K562 (cell line): ENCODE measurements around the gene HIVEP2.

Source experiments
- KAT2B ChIP-seq: IDR thresholded peaks from one replicate; pipeline ENCODE4 v1.6.1; 2012; ENCODE audit warnings: low read depth, mild to moderate bottlenecking, control low read depth, inconsistent platforms, low read length, moderate library complexity
- MAFK ChIP-seq: IDR thresholded peaks from 2 replicates; pipeline ENCODE4 v1.6.1; 2011; ENCODE audit warnings: low read length, improper control_type of control experiment
- MYC ChIP-seq, 2 experiments: fragments of 250-450 bp in 1 of 2; sonication (Bioruptor Pico) in 1 of 2; IDR thresholded peaks; 2 replicates each; pipeline versions ENCODE4 v1.5.1 to v1.6.1; 2012 to 2021; ENCODE audit warnings: low read depth in 2 of 2, borderline replicate concordance in 1 of 2, improper control_type of control experiment in 1 of 2, low read length in 1 of 2, mild to moderate bottlenecking in 1 of 2, moderate library complexity in 1 of 2
- NFE2 ChIP-seq: IDR thresholded peaks from 2 replicates; pipeline ENCODE4 v1.6.1; 2014; ENCODE audit warnings: antibody characterized with exemption, low read depth
- POLR2A ChIP-seq: fragments of 450-650 bp; conservative IDR thresholded peaks from 2 replicates; pipeline ENCODE4 v1.6.1; 2016
- RFX7 ChIP-seq: fragments of 250-450 bp; sonication (Bioruptor Pico); IDR thresholded peaks from 2 replicates; pipeline ENCODE4 v1.5.1; 2021; ENCODE audit warnings: mild to moderate bottlenecking
- SAFB2 ChIP-seq: fragments of 200-400 bp; formaldehyde crosslinking; IDR thresholded peaks from 2 replicates; pipeline ENCODE4 v1.6.1; 2018; ENCODE audit warnings: borderline replicate concordance, low read length, low read depth, moderate library complexity; ENCODE audit not compliant: severe bottlenecking
- ZNF12 ChIP-seq: sonication (generic); formaldehyde crosslinking; IDR thresholded peaks from 2 replicates; pipeline ENCODE4 v1.4.0; 2020; ENCODE audit warnings: mild to moderate bottlenecking, missing genetic modification reagents
- ZNF77 ChIP-seq: fragments of 250-450 bp; sonication (Bioruptor Pico); IDR thresholded peaks from 2 replicates; pipeline ENCODE4 v1.5.0; 2020
- TF ChIP-seq, protein P1 (sequence below), 3 experiments: IDR thresholded peaks in 2 of 3; conservative IDR thresholded peaks in 1 of 3; 2 replicates each; pipeline ENCODE4 v1.5.1; 2011 to 2012; ENCODE audit warnings: low read length in 3 of 3, mild to moderate bottlenecking in 3 of 3, control low read depth in 2 of 3, improper control_type of control experiment in 1 of 3, inconsistent platforms in 1 of 3, low read depth in 1 of 3, mixed read lengths in 1 of 3, moderate library complexity in 1 of 3; ENCODE audit not compliant: insufficient read depth in 2 of 3
- TF ChIP-seq, protein P2 (sequence below): fragments of 250-450 bp; sonication (Bioruptor Pico); IDR thresholded peaks from 2 replicates; pipeline ENCODE4 v1.4.0; 2020; ENCODE audit warnings: mild to moderate bottlenecking, moderate library complexity, borderline replicate concordance

DNA sequence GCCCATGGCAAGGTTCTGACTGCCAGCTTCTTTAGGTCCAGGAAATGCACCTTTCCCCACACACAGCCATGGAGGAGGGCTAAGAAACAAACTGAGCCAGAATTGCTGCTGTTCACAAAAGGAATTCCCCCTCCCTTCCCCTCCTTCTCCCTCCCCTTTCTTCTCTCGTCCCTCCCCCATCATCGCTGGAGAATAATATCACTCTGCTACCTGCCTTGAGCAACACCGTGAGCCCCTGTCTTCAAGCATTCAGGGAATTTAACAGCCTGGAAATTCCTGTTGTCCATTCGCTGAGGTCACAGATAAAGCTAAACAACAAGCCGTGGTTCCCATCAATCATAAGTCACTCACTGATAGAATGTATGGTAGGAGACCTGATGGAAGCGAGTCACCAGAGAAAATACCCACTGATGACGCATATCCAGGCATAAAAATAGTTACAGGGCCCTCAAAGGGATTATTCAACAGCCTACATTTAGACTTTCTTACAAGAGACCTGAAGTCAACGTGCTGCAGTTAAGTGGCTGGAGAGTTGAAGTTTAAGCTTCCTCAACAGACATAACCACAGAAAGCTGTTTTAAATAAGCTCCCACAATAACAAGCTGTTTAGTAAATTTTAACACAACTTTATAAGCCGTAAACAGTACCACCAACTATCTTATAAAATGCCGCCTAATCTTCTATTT is 59.7 kb downstream of the HIVEP2 start:
- no peak for TF ChIP-seq ZNF77 (CRISPR knock-in tag)
- TF ChIP-seq SAFB2 = no peak
- TF ChIP-seq KAT2B = no peak
- no peak for TF ChIP-seq MAFK
- TF ChIP-seq, protein P1, sequence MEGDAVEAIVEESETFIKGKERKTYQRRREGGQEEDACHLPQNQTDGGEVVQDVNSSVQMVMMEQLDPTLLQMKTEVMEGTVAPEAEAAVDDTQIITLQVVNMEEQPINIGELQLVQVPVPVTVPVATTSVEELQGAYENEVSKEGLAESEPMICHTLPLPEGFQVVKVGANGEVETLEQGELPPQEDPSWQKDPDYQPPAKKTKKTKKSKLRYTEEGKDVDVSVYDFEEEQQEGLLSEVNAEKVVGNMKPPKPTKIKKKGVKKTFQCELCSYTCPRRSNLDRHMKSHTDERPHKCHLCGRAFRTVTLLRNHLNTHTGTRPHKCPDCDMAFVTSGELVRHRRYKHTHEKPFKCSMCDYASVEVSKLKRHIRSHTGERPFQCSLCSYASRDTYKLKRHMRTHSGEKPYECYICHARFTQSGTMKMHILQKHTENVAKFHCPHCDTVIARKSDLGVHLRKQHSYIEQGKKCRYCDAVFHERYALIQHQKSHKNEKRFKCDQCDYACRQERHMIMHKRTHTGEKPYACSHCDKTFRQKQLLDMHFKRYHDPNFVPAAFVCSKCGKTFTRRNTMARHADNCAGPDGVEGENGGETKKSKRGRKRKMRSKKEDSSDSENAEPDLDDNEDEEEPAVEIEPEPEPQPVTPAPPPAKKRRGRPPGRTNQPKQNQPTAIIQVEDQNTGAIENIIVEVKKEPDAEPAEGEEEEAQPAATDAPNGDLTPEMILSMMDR (IDR thresholded peaks at IDR 0.05 in 2 of 3, conservative IDR thresholded peaks at IDR 0.05 in 1 of 3; ENCODE audit: insufficient read depth in 2 of 3, low read depth in 1 of 3, low read length in 3 of 3) = no peak
- TF ChIP-seq RFX7 (CRISPR knock-in tag) = no peak
- TF ChIP-seq ZNF12 (CRISPR knock-in tag) = no peak
- TF ChIP-seq POLR2A = no peak
- no peak for TF ChIP-seq NFE2
- no peak for TF ChIP-seq MYC (IDR thresholded peaks at IDR 0.05; ENCODE audit: low read depth, low read length)
- TF ChIP-seq MYC (CRISPR knock-in tag; IDR thresholded peaks at IDR 0.05; ENCODE audit: borderline replicate concordance, low read depth) = no peak
- TF ChIP-seq, protein P2, sequence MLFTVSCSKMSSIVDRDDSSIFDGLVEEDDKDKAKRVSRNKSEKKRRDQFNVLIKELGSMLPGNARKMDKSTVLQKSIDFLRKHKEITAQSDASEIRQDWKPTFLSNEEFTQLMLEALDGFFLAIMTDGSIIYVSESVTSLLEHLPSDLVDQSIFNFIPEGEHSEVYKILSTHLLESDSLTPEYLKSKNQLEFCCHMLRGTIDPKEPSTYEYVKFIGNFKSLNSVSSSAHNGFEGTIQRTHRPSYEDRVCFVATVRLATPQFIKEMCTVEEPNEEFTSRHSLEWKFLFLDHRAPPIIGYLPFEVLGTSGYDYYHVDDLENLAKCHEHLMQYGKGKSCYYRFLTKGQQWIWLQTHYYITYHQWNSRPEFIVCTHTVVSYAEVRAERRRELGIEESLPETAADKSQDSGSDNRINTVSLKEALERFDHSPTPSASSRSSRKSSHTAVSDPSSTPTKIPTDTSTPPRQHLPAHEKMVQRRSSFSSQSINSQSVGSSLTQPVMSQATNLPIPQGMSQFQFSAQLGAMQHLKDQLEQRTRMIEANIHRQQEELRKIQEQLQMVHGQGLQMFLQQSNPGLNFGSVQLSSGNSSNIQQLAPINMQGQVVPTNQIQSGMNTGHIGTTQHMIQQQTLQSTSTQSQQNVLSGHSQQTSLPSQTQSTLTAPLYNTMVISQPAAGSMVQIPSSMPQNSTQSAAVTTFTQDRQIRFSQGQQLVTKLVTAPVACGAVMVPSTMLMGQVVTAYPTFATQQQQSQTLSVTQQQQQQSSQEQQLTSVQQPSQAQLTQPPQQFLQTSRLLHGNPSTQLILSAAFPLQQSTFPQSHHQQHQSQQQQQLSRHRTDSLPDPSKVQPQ (CRISPR knock-in tag) = no peak
